ENCODE measurements around the gene LRRC27.

- no peak for TF ChIP-seq CTCF (IDR thresholded peaks at IDR 0.05; ENCODE audit: low read depth, low read length)
- no peak for TF ChIP-seq EZH2phosphoT487 (IDR thresholded peaks at IDR 0.05; ENCODE audit: low read depth)
Measured at GRCh38 chr10:132357286-132358058, 25.5 kb downstream of the LRRC27 start.

Measured in OCI-LY3 (cell line).